ENCODE results near the gene FAT1.

FAT1 gene

DNA sequence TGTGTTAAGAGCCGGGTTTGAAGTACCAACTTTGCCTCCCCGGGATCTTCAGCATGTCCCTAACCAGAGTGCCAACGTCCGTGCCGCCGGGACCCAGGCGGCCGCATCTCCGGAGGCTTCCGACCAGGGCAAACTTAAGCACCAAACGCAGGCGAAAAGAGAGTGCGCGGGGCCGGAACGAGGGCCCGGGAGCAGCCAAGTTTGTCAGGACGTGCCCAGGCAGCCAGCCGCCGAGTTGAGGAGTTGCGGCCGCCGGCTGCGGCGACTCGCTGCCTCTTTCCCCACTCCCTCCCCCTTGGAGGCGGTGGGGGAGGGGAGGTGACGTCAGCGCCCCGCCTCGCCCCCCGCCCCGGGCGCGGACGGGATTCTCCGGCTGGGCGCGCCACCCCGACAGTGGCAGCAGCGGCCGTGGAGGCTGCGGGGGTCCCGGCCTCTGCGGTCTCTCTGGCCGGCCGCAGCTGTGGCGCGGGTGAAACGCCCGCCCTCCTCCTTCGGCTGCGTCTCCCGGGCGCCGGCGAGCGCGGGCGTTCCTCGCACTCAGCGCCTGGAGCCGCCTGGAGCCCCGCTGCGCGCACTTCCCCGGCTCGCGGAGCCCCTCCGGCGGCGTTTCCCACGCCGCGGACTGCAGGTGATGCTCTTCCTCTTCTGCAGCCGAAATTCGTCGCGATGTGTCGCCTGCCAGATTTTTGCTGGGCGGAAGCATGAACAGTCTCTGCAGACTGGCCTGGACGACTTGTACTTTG, 2.9 kb upstream of the FAT1 start:
- Histone ChIP-seq H3K4me3 (peak overlapping the region; percentile 49 to 79 (median 68)), H3K27ac (peak overlapping the region; percentile 56 to 95 (median 89))

DNA sequence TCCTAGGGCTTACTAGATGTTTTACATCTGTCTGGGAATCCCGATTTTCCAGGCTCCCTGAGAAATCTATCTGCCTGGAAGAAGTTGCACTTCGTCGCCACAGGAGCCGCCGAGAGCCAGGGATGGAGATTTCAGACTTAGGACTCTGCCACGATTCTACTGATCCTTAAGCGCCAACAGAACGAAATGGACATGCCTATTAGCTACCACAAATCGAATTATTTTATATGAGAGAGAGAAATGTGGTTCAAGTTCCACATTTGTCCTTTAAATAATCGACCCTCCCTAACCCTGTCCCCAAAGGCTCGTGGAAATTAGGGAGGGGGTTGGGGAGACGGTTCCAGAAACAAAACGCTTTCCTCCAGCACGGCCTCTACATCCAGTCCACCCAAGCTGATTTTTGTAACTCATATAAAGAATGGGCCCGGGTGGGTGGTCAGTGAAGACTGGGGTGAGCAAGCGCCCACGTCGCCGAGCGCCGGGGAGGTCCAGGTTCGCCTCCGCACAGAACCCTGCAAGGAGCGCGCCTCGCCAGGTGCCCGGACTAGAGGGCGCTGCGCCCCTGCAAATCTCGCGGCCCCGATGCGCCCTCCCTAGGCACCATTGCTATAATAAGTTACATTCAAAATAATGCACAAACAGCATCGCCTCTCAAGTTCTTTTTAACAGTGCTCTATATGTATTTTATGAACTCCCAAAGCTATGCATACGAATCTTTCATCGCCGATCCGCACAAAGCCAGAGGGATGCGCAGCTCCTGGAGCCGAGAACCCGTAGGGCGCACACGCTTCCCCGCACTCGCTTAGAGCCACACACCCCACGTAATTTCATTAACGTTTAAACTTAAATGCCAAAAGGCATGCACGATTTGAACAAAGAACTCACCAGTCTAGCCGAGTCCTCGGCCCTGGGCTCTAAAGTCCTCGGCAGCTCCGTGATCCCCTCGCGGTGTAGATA, 2.1 kb upstream of the FAT1 start:
- Histone ChIP-seq H3K4me3 (peak overlapping the region; percentile 49 to 79 (median 68)), H3K27ac (peak overlapping the region; percentile 47 to 95 (median 89))

DNA sequence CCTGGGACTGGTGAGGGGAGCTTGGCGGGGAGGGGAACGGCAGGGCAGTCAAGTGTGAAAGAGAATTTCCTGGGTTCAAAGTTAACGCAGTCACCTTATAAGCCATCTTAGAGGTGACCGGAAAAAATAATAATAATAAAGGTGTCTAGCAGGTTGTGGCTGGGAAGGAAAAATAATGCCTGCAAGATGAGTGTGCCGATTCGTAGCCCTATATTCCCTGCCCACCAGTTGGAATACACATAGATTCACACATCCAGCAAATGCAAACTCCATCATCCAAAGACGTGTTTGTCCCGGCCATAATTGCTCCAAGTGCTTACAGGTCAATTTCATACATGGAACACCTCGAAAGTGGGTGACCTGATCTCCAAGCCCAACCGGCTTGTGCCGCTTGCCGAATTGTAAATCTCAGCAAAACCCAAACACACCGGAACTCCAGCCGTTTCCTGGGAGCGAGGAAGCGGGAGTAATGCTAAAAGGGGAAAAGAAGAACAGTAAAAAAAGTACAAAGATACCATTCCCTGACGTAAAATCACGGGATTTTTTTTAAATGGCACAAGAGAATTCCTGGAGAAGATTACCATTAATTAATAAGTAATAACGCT, 1.3 kb upstream of the FAT1 start:
- H3K4me3 ChIP-seq: peak overlapping the region; percentile 49 to 79 (median 68)
- H3K27ac ChIP-seq: peak overlapping the region in 20 of 21 experiments; percentile 65 to 95 (median 89)

DNA sequence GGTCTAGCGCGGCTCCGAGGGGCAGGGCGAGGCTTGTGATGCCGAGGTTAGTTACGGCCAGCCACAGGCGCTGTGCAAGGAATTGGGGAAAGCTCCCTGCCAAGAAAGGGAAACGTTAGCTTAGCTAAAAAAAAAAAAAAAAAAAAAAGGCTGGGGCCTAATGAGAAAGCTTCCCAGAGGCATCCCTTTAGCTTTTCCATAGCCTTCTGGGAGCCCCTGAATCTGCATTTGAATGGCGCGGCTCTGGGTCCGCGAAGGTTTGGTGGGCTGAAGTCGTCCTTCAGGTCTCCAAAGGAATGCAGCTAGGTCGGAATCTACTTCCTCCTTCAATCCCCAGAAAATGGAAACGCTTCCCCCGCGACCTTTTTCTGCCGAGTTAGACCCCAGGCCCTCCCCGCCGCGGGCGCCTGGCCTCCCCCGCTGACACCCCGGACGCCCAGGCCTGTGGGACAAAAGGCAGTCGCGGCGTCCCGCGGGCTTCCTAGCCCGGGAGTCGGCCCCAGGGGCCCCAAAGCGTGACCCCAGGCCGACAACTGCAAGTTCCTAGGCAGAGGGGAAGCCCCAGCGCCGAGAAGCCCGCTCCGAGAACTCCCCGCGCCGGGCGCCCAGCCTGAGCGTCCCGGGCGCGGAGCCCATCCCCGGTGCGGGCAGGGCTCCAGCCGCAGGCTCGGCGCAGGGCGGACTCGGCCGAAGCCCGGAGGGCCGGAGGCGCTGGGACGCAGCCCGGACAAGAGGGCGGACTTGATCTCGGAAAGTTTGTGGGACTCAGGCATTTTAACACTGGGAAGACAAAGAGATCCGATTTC, 605 bp upstream of the FAT1 start:
- H3K27ac ChIP-seq: peak overlapping the region; percentile 56 to 95 (median 89)
- H3K4me3 ChIP-seq: peak overlapping the region; percentile 49 to 79 (median 68)

DNA sequence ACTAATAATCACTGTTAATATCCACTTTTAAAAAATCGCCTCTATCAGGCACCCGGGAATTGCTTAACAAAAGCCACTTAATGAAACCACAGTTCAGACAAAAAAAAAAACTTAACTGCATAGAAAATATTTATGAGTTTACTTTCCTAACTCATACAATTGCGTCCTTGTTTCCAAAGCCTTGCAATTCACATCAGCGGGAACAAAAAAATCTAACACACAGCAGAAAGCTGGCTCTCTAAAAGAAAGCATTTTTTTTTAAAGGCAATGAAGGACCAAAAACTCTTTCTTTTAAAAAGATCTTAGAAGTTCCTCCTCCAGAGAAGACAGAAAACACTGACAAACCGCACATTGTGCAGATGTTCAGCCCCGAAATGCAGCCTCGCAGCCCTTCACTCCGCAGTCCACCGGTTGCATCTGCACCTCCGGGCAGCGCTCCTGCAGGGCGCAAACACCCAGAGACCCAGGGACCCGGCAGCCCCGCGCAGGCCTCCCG, 812 bp downstream of the FAT1 start:
- peak overlapping the region; percentile 49 to 79 (median 68) for H3K4me3 ChIP-seq
- peak overlapping the region; percentile 56 to 95 (median 88) for H3K27ac ChIP-seq

DNA sequence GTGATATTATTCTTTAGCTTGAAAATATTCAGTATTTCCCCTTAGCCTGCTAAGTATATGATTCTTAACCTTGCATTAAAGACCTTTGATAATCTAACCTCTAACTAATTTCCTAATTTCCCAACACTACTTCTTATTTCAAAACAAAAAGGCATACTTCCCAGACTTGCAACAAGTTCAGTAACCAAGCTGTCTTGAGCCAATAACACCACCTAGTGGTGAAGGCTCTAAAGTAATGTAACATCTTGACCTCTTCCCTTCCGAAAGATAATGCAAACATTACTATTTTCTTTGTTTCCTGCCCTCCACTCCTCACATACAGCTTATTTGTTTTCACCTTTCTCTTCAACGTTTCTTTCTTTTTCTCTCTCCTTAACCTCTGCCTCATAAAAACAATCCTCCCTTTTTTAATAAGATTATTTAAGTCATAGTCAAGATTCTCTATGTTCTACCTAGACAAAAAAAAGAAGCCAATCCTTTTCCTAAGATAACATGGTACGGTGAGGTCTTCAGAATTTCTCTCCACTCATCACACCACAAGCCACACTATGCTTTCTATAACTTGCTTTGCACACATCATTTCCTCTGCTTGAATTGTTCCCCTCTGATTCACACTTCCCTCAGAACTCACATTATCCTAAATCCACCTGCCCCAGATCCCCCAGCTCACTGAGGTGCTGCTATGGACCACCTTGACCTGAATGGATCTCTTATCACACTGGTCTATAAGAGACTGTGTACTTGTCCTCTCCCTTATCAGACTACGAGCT, 3.5 kb downstream of the FAT1 start:
- H3K27ac ChIP-seq: no peak overlapping the region
- H3K4me3 ChIP-seq: no peak overlapping the region

DNA sequence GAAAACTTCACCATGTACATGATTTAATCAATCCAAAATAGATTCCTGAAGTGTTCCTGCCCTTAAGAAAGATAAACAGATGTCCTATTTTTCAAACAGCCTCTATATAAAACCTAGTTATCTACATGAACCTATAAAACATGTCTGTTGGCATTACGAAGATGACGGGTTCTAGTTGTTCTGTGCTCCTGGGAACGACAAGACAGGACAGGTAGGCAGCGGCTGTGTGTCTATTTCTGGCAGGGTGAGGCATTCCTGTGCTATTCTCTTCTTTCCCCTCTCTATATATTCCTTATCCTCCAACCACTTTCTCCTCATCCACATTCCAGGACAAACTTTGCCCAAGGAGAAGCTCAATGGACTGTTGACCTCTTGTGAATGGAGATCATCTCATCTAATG, 6.1 kb downstream of the FAT1 start:
- Histone ChIP-seq H3K4me3 (no peak overlapping the region), H3K27ac (no peak overlapping the region)

DNA sequence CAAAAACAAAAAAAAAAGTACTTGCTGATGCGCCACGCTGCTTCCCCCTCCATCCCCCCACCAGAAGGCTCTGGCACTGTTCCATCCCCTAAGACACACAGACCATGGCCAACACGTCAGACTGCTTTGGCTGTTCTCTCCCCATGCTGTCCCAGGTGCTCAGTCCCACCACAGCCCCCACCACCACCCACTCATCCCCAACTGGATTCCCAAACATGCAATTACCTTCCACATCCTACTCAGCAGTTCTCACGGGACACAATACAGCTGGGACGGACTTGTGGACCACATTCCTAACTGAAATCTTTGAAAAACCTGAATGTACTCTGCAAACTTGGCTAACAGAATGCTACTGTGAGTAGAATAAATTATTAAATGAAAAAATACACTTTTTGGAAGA, 8.6 kb downstream of the FAT1 start:
- no peak overlapping the region for H3K4me3 ChIP-seq
- H3K27ac ChIP-seq: no peak overlapping the region

DNA sequence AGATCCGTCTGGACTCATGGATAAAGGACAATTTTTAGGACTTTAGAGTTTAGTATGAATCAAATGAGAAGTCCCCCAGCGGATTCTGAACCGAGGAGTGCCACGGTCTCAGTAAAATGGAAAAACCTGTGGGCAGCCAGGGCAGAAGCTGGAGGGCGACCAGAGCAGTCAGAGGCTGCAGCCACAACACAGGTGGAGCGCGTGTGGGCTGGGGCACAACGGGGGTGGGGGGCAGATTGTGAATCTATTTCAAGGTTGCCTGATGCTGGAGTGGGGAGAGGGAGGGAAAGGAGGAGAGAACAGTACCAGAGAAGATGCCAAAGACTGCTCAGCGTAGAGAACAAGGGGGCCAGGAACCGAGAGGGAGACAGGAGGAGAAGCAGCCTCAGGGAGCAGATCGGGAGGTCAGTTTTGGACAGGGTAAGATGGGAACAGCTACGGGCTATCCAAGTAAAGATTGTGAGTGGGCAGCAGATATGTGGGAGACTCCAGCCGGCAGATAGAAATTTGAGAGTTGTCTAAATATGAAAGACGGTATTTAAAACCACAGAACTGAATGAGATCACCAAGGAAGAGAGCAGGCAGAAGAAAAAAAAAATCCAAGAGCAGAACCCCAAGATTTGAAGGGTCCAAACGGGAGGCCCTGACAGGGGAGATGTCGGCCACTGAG, 9.5 kb downstream of the FAT1 start:
- no peak overlapping the region for H3K4me3 ChIP-seq
- H3K27ac ChIP-seq: no peak overlapping the region

DNA sequence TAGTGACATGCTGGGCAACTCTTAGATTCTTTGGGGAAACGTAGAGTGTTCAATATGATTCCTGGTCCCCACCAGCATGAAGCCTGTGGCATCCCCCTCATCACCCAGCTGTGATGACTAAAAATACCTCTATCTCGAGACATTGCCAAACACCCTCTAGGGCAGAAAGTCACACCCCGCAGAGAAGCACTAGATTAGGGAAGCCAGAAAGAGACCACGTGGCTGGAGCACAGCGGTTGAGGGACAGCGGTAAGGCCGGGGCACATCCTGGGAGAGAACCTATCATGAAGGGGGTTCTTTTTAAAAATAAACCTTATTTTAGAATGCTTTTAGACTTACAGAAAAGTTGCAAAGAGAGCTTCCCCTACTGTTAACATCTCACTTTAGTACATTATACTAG, 11.0 kb downstream of the FAT1 start:
- Histone ChIP-seq H3K27ac (no peak overlapping the region), H3K4me3 (no peak overlapping the region)

DNA sequence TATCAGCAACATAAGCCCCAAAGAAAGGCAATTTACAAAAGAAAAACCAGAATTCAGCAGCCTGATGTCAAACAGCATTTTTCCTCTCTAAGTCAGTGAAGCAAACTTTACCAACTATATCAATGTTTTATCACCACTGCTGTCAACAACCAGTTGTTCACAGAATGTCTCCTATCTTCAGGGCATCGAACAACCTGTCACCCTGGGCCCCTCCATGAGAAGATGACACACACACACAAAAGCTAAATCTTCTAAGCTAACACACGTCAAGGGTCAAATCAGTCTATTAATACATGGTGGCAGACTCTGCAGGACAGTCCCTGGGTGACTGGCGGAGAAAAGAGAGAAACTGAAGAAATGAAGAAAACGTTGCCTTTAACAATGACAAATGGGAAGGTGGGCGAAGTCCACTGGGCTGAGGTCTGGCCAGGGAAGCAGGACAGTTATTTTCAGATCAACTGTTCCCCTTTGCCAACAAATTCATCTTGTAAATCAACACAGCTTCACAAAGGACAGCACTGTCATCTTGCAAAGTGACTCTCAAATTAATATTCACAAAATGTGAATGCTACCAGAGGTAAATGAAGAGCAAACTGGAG, 13.0 kb downstream of the FAT1 start:
- H3K27ac ChIP-seq: no peak overlapping the region
- no peak overlapping the region for H3K4me3 ChIP-seq

DNA sequence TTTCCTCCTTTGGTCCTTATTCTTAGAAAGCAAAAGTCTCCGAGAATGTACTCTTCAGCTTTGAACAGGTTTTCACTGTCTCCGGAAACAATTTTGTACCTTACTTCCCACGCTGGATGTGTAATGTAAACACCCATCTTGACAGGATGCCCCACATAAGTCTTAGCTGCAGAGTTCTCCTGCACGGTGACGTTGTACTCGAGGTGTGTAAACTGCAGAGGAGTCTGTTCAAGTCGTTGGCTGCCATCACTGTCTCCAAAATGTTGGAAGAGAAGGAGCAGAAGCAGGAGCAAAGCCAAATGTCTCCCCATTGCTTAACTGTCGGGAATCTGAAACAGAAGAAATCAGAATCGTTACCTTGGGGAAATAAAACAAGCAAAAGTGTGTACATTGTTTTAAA, 14.1 kb downstream of the FAT1 start:
- Histone ChIP-seq H3K27ac (no peak overlapping the region), H3K4me3 (no peak overlapping the region)

DNA sequence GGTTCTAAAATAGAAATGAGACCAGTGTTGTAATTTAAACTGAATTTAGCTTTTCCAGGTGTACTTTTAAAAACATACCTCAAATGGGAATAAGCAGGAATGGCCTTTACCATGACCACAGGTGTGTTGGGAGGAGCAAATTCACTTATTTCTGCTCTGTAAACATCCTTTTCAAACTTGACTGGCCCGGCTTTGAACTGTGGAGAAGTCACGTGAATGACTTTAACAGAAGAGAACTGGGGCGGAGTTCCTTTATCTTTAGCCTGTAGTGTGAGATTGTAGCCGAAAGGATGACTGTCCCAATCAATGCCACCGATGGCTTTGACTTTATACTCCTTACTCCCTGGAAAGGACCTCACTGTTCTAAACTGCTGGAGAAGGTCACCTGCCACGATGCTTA, 15.1 kb downstream of the FAT1 start:
- no peak overlapping the region for H3K27ac ChIP-seq

DNA sequence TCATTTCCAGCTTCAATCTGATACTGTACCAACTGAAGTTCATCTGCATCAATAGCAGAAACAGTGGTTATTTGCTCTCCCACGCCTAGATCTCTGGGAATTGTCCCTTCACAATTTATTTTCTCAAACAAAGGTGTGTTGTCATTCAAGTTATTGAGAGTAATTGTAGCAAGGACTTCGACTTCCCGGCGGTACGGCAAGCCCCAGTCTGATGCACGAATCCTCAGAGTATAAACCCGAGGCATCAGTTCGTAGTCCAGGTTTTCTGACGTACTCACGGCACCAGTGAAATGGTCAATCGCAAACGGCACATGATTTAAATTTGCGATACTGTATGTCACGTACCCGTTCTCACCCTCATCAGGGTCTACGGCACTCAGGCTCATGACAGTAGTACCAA, 15.7 kb downstream of the FAT1 start:
- H3K27ac ChIP-seq: no peak overlapping the region

More for the DNA sequence above, 15.1 kb downstream of the FAT1 start:
- no peak overlapping the region for H3K4me3 ChIP-seq

DNA sequence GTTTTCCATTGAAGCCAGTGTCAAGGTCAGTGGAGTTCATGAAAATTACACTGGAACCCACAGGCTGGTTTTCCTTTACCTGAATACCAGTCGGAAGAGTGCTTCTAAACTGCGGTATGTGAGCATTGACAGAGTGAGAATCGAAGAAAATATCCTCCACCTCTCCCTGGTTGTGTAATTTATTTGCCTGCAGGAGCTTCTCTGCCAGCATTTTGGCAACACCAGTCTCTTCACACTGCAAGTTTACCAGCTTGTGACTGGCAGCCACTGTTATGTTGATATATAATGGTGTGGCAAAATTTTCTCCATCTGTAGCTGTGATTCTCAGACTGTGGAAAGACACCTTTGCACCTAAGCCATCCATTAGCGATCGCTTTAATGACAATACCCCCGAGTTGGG, 16.1 kb downstream of the FAT1 start:
- H3K27ac ChIP-seq: no peak overlapping the region

More for the DNA sequence above, 15.7 kb downstream of the FAT1 start:
- H3K4me3 ChIP-seq: no peak overlapping the region

DNA sequence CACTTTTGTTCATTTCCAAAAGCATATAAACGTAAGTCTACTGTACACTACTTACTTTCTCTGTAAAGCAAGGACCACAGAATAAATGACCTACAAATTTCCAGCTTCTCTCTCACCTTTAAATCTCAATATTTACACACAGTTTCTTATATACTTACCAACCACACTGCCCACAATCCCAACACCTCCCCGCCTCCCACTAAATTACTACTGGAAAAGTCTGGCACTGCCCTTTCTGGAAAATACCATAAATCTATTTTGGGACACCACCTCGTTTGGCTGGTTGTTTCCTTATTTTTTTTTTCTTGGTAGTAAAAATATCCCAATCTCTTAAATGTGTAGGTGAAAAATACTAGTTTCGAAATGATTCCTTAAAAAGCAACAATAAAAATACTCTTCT, 19.6 kb downstream of the FAT1 start:
- no peak overlapping the region for H3K4me3 ChIP-seq
- H3K27ac ChIP-seq: no peak overlapping the region

More for the DNA sequence above, 16.1 kb downstream of the FAT1 start:
- no peak overlapping the region for H3K4me3 ChIP-seq

DNA sequence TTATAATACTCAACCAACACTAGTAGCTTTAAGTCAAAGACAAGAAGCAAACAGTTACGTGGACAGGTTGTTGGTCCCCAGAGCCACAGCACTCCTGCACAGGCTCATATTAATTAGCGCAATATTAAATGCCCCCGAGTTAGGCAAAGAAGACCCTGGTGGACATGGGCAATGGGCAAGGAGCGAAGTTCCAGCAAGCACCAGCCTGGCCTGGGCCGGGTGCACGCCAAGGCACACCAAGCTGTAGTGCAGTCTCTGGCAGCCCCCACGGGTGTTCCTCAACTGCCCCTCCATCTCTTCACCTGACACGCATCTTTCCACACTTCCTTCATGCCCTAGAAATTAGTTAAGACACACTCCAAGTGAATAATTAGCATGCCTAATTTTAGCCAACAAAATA, 20.1 kb downstream of the FAT1 start:
- no peak overlapping the region for H3K4me3 ChIP-seq
- H3K27ac ChIP-seq: no peak overlapping the region

DNA sequence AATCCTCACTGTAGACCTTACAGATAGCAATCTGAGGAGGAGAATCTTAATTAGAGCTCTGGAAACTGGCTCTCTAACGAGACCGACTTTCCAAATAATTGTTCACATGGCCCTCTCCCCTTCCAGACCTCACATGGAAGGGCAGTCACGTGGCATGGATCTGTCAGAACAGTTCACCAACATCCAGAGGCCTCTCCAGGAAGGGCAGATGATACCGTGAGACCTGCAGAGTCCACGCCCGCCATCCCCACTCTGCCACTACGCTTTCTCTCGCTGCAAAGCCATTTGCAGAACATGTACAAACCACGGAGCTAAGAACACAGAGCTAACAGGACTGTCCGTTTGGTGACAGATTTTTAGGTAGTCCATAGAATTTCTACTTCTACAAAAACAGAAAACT, 20.7 kb downstream of the FAT1 start:
- H3K4me3 ChIP-seq: no peak overlapping the region
- no peak overlapping the region for H3K27ac ChIP-seq

All from skin epidermis (tissue), 12 donors.